Transverse colon (tissue), 4 donors: ENCODE measurements around the gene CELF4.

Experiments
- POLR2A ChIP-seq: fragments of 450-650 bp; IDR thresholded peaks from one replicate; pipeline ENCODE4 v1.6.1; 2016; ENCODE audit warnings: antibody characterized with exemption, mild to moderate bottlenecking, moderate library complexity
- POLR2AphosphoS5 ChIP-seq, 3 donors: sonication (generic); formaldehyde crosslinking; IDR thresholded peaks; one replicate each; pipeline ENCODE4 v1.6.1; 2016; ENCODE audit warnings: antibody characterized with exemption in 3 of 3
- TF ChIP-seq, protein P1 (sequence below), 5 experiments: fragments of 200-600 bp in 3 of 5; fragments of 450-650 bp in 2 of 5; sonication (generic) in 3 of 5; IDR thresholded peaks; 1 replicate in 2 of 5; 2 replicates in 3 of 5; pipeline ENCODE4 v1.5.1; 2016 to 2017; ENCODE audit warnings: antibody characterized with exemption in 5 of 5, inconsistent platforms in 3 of 5, mild to moderate bottlenecking in 2 of 5, moderate library complexity in 1 of 5

DNA sequence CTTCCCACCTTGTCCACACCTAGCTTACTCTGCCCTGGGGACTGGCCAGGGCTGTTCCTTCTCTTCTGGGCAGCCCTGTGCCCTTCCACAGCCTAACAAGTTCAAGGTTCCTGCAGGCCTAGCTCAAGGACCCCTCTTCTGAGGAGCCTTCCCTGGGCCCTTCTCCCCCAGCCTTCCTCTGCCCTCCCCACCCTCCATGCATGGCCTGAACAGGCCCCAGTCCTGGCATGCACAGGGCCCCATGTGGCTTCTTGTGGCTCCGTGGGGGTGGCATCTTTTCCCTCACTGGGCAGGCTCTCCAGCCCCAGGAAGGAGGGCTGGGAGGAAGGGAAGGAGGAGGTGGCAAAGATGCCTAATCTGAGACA is 162.9 kb downstream of the CELF4 start:
- TF ChIP-seq POLR2A (no peak), POLR2AphosphoS5 (IDR thresholded peaks at IDR 0.05) (no peak)
- TF ChIP-seq, protein P1, sequence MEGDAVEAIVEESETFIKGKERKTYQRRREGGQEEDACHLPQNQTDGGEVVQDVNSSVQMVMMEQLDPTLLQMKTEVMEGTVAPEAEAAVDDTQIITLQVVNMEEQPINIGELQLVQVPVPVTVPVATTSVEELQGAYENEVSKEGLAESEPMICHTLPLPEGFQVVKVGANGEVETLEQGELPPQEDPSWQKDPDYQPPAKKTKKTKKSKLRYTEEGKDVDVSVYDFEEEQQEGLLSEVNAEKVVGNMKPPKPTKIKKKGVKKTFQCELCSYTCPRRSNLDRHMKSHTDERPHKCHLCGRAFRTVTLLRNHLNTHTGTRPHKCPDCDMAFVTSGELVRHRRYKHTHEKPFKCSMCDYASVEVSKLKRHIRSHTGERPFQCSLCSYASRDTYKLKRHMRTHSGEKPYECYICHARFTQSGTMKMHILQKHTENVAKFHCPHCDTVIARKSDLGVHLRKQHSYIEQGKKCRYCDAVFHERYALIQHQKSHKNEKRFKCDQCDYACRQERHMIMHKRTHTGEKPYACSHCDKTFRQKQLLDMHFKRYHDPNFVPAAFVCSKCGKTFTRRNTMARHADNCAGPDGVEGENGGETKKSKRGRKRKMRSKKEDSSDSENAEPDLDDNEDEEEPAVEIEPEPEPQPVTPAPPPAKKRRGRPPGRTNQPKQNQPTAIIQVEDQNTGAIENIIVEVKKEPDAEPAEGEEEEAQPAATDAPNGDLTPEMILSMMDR (IDR thresholded peaks at IDR 0.05) = no peak
